ENCODE measurements around the gene NSMCE1.

NSMCE1 gene

GRCh38 chr16:27243725-27244362 is 24.7 kb downstream of the NSMCE1 start:
- DNase-seq (ENCODE audit: low spot score), result no peak

DNA sequence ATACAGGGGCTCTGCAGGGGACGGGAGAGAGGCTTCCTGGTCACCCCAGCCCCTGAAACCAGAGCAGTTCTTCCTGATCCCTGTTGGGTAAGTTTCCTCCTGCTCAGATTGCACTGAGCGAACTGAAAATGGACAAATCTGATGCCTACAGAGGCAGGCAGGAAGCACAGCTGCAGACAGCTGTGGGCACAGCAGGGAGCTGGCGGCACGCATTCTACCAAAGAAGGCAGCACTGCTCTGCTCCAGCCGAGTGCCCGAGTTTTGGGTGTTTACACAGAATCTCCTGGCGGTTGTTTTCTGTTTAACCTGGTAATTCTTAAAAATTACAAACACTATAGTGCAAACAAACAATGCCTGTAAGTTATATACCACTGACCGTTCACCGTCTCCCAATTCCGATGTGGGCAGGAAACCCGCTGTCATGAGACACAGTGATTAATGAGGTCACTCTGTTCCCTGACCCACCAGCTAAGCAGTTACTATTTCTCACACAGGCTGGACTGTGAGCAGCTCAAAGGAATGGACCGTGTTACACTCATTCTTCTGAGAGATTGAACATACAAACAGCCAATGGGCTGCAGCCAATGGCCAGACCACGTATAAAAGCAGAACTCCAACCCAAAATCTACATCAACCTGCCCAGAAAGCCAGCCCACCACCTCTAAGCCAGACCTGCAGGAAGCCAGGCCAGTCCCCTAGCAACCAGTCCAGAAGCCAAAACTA is 25.5 kb downstream of the NSMCE1 start:
- no peak for DNase-seq (ENCODE audit: low spot score)

DNA sequence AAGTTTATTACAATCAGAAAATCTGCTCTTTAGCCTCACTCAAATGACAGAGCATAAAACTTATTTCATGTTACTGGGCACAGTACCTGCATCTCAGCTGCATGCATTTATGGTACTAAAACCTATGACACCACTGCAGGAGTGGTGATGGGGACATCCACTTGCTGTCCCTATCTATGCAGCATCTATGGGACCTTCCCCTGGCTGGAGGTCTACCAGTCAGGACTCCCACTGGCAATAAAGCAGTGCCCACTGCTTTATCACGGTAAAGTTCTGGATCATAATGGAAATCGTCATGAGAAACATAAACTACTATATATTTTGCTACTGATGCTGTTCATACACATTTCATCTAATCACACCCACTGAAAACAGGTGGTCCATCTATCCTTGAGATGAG is 26.2 kb downstream of the NSMCE1 start:
- DNase-seq (ENCODE audit: low spot score), result no peak

DNA sequence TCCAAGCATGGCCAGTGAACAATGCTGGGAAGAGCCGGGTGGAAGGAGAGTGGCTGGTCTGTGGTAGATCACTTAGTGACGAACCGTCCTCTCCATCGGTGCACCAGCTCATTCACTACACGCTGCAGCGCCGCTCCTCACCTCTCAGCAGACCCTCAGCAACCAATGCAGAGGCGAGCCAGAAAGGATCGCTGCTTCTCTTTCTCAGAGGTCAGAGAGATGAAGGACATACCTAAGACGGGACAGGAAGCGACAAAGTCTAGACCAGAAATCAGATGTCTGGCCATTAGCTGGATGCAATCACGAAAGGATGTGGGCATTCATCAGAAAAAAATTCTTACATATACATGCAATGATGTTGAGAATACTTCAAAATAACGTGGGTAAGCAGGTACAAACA is 26.9 kb downstream of the NSMCE1 start:
- DNase-seq (ENCODE audit: low spot score), result no peak

DNA sequence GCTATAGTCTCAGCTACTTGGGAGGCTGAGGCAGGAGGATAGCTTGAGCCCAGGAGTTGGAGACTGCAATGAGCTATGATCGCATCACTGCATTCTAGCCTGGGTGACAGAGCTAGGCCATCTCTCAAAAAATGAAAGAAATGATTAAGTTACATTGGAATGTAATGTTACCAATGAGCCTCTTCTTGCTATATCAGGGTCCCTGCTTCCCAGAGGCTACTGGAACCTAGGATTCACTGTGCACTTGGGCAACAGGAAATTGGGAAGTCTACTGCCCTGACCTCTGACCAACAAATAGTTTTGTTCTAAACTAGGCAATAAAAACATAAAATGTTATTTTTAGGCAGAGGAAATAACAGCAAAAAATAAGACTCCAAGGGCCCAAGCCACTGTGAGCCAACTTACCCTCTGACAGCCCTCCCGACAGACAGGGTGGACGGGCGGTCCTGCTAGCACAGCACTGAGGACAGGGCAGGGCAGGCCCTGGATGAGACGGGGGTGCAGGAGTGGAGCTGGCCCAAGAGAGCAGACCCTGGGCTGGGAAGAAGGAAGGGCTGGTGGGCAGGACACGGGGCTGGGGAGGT is 27.5 kb downstream of the NSMCE1 start:
- no peak for DNase-seq (ENCODE audit: low spot score)

DNA sequence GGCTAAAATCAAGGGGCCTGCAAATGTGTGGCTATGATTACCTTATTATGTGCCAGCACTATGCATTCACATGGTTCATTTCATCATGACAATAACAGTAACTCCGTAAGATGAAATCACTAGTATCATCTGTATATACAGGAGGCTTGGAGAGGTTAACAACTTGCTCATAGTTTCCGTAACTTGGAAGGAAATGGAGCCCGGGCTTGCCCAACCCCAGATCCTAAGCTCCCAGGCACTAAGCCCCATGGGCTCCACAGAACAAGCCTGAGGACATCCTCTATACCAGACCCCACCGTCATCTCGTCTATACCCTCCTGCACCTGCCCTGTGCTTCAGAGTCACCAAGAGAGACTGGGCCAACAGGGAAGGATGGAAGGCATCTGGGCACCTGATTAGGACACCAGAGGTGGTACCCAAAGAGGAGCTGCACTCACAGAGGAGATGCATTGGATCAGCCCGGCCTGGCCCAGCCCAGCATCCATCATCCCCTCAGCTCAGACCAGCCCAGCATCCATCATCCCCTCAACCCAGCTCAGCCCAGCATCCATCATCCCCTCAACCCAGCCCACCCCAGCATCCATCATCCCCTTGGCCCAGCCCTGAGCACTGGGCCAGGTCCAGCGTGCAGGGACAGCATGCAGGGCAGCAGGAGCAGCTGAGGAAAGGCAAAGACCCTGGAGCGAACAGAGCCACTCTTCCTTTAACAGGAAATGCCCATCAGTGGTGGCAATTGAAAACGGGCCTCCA is 28.5 kb downstream of the NSMCE1 start:
- no peak for DNase-seq (ENCODE audit: low spot score)

GRCh38 chr16:27239026-27239425 is 29.5 kb downstream of the NSMCE1 start:
- no peak for DNase-seq (ENCODE audit: low spot score)

GRCh38 chr16:27238591-27238990 is 30.0 kb downstream of the NSMCE1 start:
- no peak for DNase-seq (ENCODE audit: low spot score)

- no peak for DNase-seq (ENCODE audit: low spot score)
Measured at GRCh38 chr16:27238016-27238587, 30.5 kb downstream of the NSMCE1 start.

GRCh38 chr16:27237219-27238015 is 31.2 kb downstream of the NSMCE1 start:
- DNase-seq (ENCODE audit: low spot score), result no peak

GRCh38 chr16:27236635-27237218 is 31.8 kb downstream of the NSMCE1 start:
- no peak for DNase-seq (ENCODE audit: low spot score)

DNA sequence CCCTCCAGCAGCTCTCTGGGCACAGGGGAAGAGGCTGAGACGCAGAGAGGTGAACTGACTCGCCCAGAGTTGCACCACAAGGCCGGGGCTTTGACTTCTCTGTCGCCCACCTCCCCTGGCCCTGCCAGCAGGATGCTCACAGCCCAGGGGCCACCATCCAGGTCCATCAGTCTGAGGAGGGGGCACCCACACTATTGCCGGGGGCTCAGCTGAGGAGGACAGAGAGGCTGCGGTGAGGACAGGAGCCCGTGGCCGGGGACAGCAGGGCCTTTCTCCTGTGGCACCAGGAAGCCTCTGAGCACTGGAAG is 32.7 kb downstream of the NSMCE1 start:
- no peak for DNase-seq (ENCODE audit: low spot score)

- peak; percentile 63 for DNase-seq (ENCODE audit: low spot score)
Measured at GRCh38 chr16:27235055-27235937, 33.3 kb downstream of the NSMCE1 start.

GRCh38 chr16:27234603-27235002 is 34.0 kb downstream of the NSMCE1 start:
- DNase-seq (ENCODE audit: low spot score), result no peak

GRCh38 chr16:27234171-27234570 is 34.4 kb downstream of the NSMCE1 start:
- no peak for DNase-seq (ENCODE audit: low spot score)

DNA sequence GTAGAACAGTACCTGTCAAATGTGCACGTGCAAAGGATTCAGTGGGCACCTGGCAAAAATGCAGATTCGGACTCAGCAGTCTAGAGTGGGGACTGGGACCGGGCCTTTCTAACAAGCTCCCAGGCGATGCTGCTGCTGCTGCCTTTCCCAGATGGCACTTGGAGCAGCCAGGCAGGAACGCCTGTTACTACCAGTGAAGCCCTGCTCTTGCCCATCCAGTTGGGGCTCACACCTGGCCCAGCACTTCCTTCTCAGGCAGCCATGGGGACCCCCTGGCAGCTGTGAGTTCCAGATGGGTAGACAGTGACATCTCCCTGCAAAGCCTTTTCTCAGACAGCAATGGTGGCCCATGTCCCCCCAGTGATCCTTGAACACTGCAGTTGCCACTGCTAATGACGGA is 34.8 kb downstream of the NSMCE1 start:
- no peak for DNase-seq (ENCODE audit: low spot score)

GRCh38 chr16:27232901-27233625 is 35.5 kb downstream of the NSMCE1 start:
- DNase-seq (ENCODE audit: low spot score), result no peak

DNA sequence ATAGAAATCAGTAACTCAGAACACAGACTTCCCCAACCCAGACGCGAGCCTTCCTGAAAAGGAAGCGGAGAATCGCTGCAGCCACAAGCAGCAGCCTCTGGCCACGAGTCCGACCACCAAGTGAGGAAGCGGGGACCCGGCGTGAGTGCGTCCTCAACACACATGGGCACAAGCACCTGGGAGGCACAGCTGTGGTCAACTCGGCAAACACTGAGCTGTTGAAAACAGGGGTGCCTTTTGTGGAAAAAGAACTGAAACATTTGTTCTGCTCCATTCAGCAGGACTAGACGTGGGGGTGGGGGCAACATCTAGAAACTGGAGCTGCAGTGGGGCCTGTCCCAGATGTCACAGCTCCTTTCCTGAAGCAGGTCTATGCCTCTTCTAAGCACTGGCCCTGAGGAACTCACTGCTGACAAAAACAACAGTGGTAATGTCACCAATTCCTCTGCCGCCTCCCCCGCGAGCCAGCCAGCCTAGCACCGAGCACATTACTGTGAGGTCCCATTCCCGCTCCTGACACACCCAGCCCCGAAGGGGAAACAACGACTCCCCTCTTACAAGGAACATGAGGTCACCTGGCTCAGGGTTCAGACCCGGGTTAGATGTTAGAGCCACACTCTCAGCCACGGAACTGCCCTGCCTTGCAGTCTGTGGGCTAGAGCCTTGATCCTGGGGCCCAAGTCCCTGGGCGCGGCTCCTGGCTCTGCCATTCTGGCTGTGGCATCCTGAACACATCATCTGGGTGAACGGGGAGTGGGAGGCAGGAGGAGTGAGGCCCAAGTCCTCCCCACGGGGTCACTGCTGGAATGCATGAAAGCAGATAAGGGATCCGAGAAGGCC is 36.3 kb downstream of the NSMCE1 start:
- DNase-seq (ENCODE audit: low spot score), result no peak

- DNase-seq (ENCODE audit: low spot score), result no peak
Measured at GRCh38 chr16:27231692-27232060, 36.9 kb downstream of the NSMCE1 start.
